NB4 (cell line): ENCODE data around the gene AGT.

Experiments used
- DNase-seq: peaks from one replicate; pipeline ENCODE4 v3.0.0; 2010; ENCODE audit warnings: low read depth
- H3K4me3 ChIP-seq: one replicate; pipeline ENCODE4 v1.5.1; 2011; ENCODE audit warnings: mild to moderate bottlenecking, low read depth, low read length, moderate library complexity
- MYC ChIP-seq: IDR thresholded peaks from 2 replicates; pipeline ENCODE4 v1.6.1; 2011; ENCODE audit warnings: low read depth, low read length
- POLR2A ChIP-seq: IDR thresholded peaks from 2 replicates; pipeline ENCODE4 v1.6.1; 2011; ENCODE audit warnings: mild to moderate bottlenecking; ENCODE audit not compliant: insufficient read length; ENCODE audit errors: extremely low read depth
- TF ChIP-seq, protein P1 (sequence below): IDR thresholded peaks from one replicate; pipeline ENCODE4 v1.5.1; 2012; ENCODE audit warnings: low read depth, low read length
- TF ChIP-seq, protein P2 (sequence below): IDR thresholded peaks from 2 replicates; pipeline ENCODE4 v1.6.1; 2011; ENCODE audit warnings: low read depth, low read length

Gene AGT

DNA sequence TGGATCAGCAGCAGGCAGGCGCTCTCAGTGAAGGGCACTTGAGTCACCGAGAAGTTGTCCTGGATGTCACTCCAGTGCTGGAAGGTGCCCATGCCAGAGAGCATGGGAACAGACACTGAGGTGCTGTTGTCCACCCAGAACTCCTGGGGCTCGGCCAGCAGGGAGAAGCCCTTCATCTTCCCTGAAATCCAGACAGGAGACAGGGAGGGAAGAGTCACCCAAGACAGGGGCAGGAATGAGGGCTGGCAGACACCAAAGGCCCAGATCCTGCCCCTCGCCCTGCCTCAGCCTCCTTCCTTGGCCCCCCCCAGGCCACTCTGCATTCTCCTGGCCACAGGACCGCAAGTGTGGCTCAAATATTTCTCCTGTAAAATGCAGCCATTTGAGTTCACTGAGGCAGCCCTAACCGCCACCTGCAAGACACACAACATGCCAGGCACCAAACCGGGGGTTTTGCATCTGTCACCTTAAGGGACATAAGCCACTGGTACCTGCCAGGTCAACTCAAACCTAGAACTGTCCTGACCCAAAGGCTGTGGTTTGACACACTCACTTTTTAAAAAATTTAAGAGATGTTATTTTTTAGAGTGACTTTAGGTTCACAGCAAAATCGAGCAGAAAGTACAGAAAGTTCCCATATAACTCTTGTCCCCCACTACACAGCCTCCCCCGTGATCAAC lies 7.8 kb downstream of the AGT start:
- H3K4me3 ChIP-seq = no peak overlapping the region
- no peak for DNase-seq
- TF ChIP-seq POLR2A (no peak), MYC (no peak)
- TF ChIP-seq, protein P1, sequence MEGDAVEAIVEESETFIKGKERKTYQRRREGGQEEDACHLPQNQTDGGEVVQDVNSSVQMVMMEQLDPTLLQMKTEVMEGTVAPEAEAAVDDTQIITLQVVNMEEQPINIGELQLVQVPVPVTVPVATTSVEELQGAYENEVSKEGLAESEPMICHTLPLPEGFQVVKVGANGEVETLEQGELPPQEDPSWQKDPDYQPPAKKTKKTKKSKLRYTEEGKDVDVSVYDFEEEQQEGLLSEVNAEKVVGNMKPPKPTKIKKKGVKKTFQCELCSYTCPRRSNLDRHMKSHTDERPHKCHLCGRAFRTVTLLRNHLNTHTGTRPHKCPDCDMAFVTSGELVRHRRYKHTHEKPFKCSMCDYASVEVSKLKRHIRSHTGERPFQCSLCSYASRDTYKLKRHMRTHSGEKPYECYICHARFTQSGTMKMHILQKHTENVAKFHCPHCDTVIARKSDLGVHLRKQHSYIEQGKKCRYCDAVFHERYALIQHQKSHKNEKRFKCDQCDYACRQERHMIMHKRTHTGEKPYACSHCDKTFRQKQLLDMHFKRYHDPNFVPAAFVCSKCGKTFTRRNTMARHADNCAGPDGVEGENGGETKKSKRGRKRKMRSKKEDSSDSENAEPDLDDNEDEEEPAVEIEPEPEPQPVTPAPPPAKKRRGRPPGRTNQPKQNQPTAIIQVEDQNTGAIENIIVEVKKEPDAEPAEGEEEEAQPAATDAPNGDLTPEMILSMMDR = no peak
- TF ChIP-seq, protein P2, sequence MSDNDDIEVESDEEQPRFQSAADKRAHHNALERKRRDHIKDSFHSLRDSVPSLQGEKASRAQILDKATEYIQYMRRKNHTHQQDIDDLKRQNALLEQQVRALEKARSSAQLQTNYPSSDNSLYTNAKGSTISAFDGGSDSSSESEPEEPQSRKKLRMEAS = no peak

DNA sequence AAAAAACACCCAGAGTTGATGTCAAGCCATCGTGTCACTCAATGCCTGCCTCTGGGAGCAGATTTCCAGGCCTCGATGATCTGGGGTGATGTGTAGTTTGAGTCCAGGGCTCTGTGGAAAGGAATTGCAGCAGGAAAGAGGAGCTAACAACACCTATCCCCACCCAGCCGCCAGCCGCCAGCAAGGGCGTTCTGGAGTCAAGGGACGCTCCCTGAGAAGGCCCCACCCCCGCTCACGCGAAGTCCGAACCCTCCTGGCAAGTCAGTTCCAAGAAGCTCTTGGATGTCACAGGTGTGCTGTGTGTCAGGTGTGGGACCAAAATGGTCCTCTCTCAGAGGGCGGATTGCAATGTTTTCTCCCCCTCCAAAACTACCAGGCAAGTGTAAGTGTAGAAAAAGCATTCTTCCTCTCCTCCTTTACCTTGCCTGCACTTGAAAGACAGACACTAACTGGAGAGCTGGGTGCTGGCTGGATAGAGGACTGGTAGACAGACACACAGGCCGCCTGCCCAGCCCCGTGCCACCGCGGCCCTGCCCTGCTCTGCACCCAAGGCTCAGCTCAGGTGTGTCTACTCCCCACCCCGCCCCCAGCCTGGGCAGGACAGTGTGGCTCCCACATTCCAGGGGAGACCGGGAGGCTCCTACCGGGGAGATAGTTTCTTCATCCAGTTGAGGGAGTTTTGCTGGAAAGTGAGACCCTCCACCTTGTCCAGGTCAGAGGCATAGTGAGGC lies 8.5 kb downstream of the AGT start:
- TF ChIP-seq, protein P2 = no peak
- TF ChIP-seq MYC (no peak), POLR2A (no peak)
- TF ChIP-seq, protein P1 = no peak
- H3K4me3 ChIP-seq = no peak overlapping the region
- no peak for DNase-seq

DNA sequence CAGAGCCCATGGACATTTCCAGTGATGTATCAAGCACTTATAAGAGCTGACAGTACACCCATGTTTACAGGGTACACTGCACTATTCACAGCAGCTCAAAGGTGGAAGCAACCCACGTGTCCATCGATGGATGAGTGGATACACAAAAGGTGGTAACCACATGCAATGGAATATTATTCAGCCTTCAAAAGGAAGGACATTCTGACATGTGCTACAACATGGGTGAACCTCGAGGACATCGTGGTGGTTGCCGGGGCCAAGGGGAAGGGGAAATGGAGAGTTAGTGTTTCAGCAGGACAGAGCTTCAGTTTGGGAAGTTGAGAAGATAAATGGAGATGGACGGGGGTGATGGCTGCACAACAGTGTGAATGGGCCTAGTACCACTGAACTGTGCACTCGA lies 9.1 kb downstream of the AGT start:
- TF ChIP-seq, protein P1 = no peak
- TF ChIP-seq MYC (no peak), POLR2A (no peak)
- TF ChIP-seq, protein P2 = no peak
- no peak overlapping the region for H3K4me3 ChIP-seq
- DNase-seq = no peak

DNA sequence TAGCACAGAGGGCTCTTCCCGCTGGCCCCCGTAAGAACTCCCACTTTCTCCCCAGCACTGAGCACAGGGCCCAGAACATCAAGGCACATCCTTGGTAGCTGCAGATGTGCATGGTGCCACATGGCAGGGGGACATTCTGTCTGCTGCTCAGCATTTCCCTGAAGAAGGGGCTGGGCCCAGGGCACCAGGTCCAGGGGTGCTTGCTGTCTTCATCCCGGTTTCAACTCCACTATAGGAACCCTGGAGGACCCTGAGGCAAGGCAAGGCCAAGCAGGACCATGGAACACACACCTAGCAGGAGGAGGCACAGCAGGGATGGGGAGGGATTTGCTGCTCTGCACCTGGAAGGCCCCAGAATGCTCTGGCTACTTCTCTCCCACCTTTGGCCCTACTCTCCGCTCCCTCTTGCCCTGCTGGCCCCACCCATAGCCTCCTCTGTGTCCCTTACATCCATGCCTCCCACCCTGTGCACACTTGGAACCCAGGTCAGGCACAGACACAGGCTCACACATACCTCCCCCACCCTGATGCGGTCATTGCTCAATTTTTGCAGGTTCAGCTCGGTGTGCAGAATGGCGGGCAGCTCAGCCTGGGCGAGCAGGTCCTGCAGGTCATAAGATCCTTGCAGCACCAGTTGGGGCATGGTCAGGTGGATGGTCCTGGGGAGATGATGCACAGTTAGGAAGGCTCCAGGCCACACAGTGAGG lies 10.1 kb downstream of the AGT start:
- H3K4me3 ChIP-seq = no peak overlapping the region
- TF ChIP-seq, protein P2 = no peak
- TF ChIP-seq MYC (no peak), POLR2A (no peak)
- TF ChIP-seq, protein P1 = no peak
- no peak for DNase-seq

DNA sequence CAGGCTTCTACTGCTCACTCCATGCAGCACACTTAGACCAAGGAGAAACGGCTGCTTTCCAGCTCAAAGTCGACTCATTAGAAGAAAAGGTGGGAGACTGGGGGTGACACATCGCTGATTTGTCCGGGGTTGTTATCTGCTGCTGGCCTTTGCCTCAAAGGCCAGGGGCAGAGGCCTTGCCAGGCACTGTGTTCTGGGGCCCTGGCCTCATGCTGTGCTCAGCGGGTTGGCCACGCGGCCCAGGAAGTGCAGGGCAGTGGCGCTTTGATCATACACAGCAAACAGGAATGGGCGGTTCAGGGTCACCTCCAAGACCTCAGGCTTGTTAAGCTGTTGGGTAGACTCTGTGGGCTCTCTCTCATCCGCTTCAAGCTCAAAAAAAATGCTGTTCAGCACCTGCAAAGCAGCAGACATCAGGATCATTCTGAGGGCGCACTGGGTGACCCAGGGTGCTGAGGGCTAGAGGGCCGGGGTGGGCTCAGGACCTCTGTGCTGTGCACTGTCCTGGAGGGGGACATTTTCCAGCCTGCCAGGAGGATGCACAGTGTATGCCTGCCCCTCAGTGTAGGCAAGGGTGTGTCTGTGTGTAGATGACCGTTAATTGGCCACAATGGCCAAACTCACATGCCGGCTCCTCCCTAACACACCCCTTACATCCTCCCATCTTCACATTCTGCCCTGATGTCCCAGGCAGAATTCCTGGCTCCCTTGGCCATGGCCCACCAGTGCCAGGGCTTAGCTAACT lies 10.8 kb downstream of the AGT start:
- TF ChIP-seq POLR2A (no peak), MYC (no peak)
- TF ChIP-seq, protein P1 = no peak
- TF ChIP-seq, protein P2 = no peak
- H3K4me3 ChIP-seq = no peak overlapping the region
- DNase-seq = no peak
